MM.1S (cell line): ENCODE results near the gene PHYH.

Experiments used
- DNase-seq: peaks from one replicate; pipeline ENCODE4 v3.0.0-alpha.2; 2015
- H2AFZ ChIP-seq: fragments of 300-600 bp; sonication (generic); 2 replicates; pipeline ENCODE4 v1.6.0; 2016; ENCODE audit warnings: antibody characterized with exemption, low read length
- H3F3A ChIP-seq: fragments of 300-600 bp; sonication (generic); 2 replicates; pipeline ENCODE4 v1.6.1; 2016; ENCODE audit warnings: mild to moderate bottlenecking, antibody characterized with exemption, low read length, moderate library complexity, mixed read lengths; ENCODE audit not compliant: insufficient read depth
- H3K27ac ChIP-seq: fragments of 300-600 bp; sonication (generic); 2 replicates; pipeline ENCODE4 v1.5.1; 2016; ENCODE audit warnings: mild to moderate bottlenecking, low read length
- H3K27me3 ChIP-seq: fragments of 300-600 bp; sonication (generic); replicated peaks from 2 replicates; pipeline ENCODE4 v1.6.0; 2016; ENCODE audit warnings: low read length; ENCODE audit not compliant: insufficient read depth
- H3K36me3 ChIP-seq: fragments of 300-600 bp; sonication (generic); replicated peaks from 2 replicates; pipeline ENCODE4 v1.6.1; 2016; ENCODE audit warnings: mild to moderate bottlenecking, low read length, mixed read lengths; ENCODE audit not compliant: insufficient read depth
- H3K4me1 ChIP-seq: fragments of 300-600 bp; sonication (generic); 2 replicates; pipeline ENCODE4 v1.6.1; 2016; ENCODE audit warnings: low read length, mixed read lengths
- H3K4me2 ChIP-seq: fragments of 300-600 bp; sonication (generic); 2 replicates; pipeline ENCODE4 v1.6.0; 2016; ENCODE audit warnings: low read depth, low read length
- H3K4me3 ChIP-seq: fragments of 300-600 bp; sonication (generic); 2 replicates; pipeline ENCODE4 v1.5.1; 2016; ENCODE audit warnings: low read length, mixed read lengths
- H3K79me2 ChIP-seq: fragments of 300-600 bp; sonication (generic); 2 replicates; pipeline ENCODE4 v1.6.1; 2016; ENCODE audit warnings: mixed run types, low read length, mixed read lengths
- H3K9ac ChIP-seq: fragments of 300-600 bp; sonication (generic); 2 replicates; pipeline ENCODE4 v1.6.1; 2016; ENCODE audit warnings: low read length, mixed read lengths
- H3K9me2 ChIP-seq: fragments of 300-600 bp; sonication (generic); replicated peaks from 2 replicates; pipeline ENCODE4 v1.6.1; 2016; ENCODE audit warnings: mild to moderate bottlenecking, low read length, mixed read lengths; ENCODE audit not compliant: insufficient read depth
- H3K9me3 ChIP-seq: fragments of 300-600 bp; sonication (generic); replicated peaks from 2 replicates; pipeline ENCODE4 v1.6.1; 2016; ENCODE audit warnings: mild to moderate bottlenecking, low read length, mixed read lengths; ENCODE audit not compliant: insufficient read depth
- H4K20me1 ChIP-seq: fragments of 300-600 bp; sonication (generic); 2 replicates; pipeline ENCODE4 v1.6.1; 2016; ENCODE audit warnings: mild to moderate bottlenecking, low read length, moderate library complexity, mixed read lengths; ENCODE audit not compliant: insufficient read depth
- EZH2 ChIP-seq: fragments of 300-600 bp; sonication (generic); optimal IDR thresholded peaks from 2 replicates; pipeline ENCODE3; 2017; ENCODE audit warnings: low read depth, mild to moderate bottlenecking, antibody characterized with exemption, low read length, mixed read lengths
- EZH2phosphoT487 ChIP-seq: fragments of 300-600 bp; sonication (generic); IDR thresholded peaks from 2 replicates; pipeline ENCODE4 v1.6.1; 2018; ENCODE audit warnings: antibody characterized with exemption, low read length
- TF ChIP-seq, protein P1 (sequence below): fragments of 300-600 bp; sonication (generic); IDR thresholded peaks from 2 replicates; pipeline ENCODE4 v1.5.1; 2016; ENCODE audit warnings: antibody characterized with exemption, low read length, mixed read lengths

The PHYH gene

DNA sequence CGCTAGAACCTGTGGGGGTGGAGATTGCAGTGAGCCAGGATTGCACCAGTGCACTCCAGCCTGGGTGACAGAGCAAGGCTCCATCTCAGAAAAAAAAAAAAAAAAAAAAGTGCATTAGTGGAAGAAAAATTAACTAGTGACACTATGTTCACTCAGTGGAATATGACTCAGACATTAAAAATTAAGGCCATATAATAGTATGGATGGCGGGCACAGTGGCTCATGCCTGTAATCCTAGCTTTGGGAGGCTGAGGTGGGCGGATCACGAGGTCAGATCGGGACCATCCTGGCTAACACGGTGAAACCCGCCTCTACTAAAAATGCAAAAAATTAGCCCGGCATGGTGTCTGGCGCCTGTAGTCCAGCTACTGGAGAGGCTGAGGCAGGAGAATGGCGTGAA, 3.4 kb downstream of the PHYH start:
- H4K20me1 ChIP-seq: no peaks in the 10 kb centered on the region
- H3K9me2 ChIP-seq: no peaks in the 10 kb centered on the region
- no peaks in the 10 kb centered on the region for H3K27me3 ChIP-seq
- no peak for TF ChIP-seq EZH2
- TF ChIP-seq, protein P1, sequence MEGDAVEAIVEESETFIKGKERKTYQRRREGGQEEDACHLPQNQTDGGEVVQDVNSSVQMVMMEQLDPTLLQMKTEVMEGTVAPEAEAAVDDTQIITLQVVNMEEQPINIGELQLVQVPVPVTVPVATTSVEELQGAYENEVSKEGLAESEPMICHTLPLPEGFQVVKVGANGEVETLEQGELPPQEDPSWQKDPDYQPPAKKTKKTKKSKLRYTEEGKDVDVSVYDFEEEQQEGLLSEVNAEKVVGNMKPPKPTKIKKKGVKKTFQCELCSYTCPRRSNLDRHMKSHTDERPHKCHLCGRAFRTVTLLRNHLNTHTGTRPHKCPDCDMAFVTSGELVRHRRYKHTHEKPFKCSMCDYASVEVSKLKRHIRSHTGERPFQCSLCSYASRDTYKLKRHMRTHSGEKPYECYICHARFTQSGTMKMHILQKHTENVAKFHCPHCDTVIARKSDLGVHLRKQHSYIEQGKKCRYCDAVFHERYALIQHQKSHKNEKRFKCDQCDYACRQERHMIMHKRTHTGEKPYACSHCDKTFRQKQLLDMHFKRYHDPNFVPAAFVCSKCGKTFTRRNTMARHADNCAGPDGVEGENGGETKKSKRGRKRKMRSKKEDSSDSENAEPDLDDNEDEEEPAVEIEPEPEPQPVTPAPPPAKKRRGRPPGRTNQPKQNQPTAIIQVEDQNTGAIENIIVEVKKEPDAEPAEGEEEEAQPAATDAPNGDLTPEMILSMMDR: no peak
- H3K9me3 ChIP-seq: no peaks in the 10 kb centered on the region
- H3K4me1 ChIP-seq: peaks cover 3% of the 10 kb centered on the region; the same call in 1 of the 2 replicates
- H3K4me3 ChIP-seq: no peak overlapping the region
- DNase-seq: no peak
- peaks cover 3% of the 10 kb centered on the region for H3F3A ChIP-seq
- H3K36me3 ChIP-seq: no peaks in the 10 kb centered on the region
- no peak overlapping the region for H3K9ac ChIP-seq
- H3K79me2 ChIP-seq: no peaks in the 10 kb centered on the region
- H3K27ac ChIP-seq: no peak overlapping the region
- no peak overlapping the region for H2AFZ ChIP-seq
- no peak overlapping the region for H3K4me2 ChIP-seq

DNA sequence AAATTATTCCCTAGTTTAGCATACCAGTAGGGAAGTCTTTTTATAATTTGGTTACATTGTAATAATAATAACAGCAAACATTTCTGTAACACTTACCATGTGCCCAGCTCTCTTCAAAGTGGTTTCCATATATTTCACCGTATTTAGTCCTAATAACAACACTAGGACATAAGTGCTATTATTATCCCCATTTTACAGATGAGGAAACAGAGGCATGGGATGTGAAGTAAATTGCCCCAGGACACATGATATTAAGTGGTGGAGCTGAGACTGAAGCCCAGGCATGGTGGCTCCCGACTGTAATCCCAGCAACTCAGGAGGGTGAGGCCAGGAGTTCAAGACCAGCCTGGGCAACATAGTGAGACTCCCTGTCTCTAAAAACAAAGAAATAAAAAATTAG, 5.1 kb downstream of the PHYH start:
- TF ChIP-seq EZH2: no peak
- no peak for TF ChIP-seq EZH2phosphoT487
- TF ChIP-seq, protein P1: no peak
- H3K27ac ChIP-seq: no peak overlapping the region
- H3K4me1 ChIP-seq: no peaks in the 10 kb centered on the region
- H3K9ac ChIP-seq: no peak overlapping the region
- H3K36me3 ChIP-seq: no peaks in the 10 kb centered on the region
- H3K9me2 ChIP-seq: no peaks in the 10 kb centered on the region
- no peaks in the 10 kb centered on the region; the same call in 1 of the 2 replicates for H3F3A ChIP-seq
- no peak overlapping the region for H3K4me3 ChIP-seq
- no peak for DNase-seq
- no peaks in the 10 kb centered on the region for H3K9me3 ChIP-seq
- H2AFZ ChIP-seq: no peak overlapping the region
- H3K79me2 ChIP-seq: no peaks in the 10 kb centered on the region
- no peaks in the 10 kb centered on the region for H4K20me1 ChIP-seq
- no peaks in the 10 kb centered on the region for H3K27me3 ChIP-seq
- H3K4me2 ChIP-seq: no peak overlapping the region

DNA sequence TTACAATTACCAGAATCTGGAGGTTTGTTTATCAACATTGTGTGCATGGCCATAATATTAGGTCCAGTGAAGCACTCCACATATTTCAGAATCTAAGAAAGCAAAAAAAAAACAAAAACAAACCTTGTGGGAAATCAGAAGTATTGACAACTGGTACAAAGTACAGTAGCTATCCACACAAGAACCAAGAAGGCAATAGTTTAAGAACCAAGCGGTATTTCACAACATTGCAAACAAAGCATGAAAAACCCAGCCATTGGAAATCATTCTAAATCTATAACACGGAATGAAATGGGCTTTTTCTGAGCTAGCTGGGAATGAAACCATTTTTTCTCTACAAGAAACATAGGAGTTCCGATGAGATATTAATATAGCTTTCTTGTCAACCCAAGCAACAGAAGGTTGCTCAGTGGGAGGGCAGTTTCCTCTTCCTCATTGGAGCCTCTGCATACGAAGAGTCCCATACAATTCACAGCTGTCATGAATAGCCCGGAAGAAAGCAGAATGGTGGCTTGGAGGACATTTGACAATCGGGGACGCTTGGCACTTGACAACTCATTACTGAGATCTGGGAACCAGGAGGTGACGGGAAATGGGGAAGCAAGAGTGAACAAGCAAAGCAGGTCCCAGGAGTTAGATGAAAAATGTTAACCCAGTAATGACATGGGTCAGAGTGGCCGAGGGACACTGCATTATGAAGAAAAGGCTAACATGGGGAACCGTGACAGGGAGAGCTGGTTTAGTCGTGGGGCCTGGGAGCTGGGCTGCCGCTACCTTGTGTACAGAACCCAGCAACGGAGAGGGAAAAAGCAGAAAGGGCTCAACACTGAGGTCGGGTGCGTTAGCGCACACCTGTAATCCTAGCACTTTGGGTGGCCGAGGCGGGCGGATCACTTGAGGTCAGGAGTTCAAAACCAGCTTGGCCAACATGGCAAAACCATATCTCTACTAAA, 7.8 kb downstream of the PHYH start:
- Histone ChIP-seq H3K9me2 (no peaks in the 10 kb centered on the region), H3K4me2 (no peak overlapping the region), H2AFZ (no peak overlapping the region), H4K20me1 (no peaks in the 10 kb centered on the region), H3K9me3 (no peaks in the 10 kb centered on the region), H3K27ac (no peak overlapping the region), H3K9ac (no peak overlapping the region), H3K27me3 (no peaks in the 10 kb centered on the region), H3K79me2 (no peaks in the 10 kb centered on the region), H3K4me1 (peaks cover 14% of the 10 kb centered on the region), H3F3A (peaks cover 11% of the 10 kb centered on the region), H3K36me3 (no peaks in the 10 kb centered on the region), H3K4me3 (no peak overlapping the region)
- DNase-seq: no peak
- TF ChIP-seq, protein P1: no peak
- TF ChIP-seq EZH2phosphoT487 (no peak), EZH2 (no peak)
